Thymus (tissue), 11 donors: ENCODE results near the gene USH2A. TPM values are rescaled to one million over a fixed set of nuclear protein-coding genes. Genes with fewer than 3 reads are reported as not detected.

Source experiments
- DNase-seq, 9 donors: peaks; one replicate each; pipeline ENCODE4 v3.0.0-alpha.2; 2013; ENCODE audit warnings: low spot score in 9 of 9, low read depth in 6 of 9, missing footprints in 1 of 9
- H3K27ac ChIP-seq, 2 donors: one replicate each; pipeline ENCODE4 v1.5.1; 2013; ENCODE audit warnings: control low read depth in 1 of 2, low read depth in 1 of 2, low read length in 1 of 2, mild to moderate bottlenecking in 1 of 2, moderate library complexity in 1 of 2
- H3K27me3 ChIP-seq, 2 donors: one replicate each; pipeline ENCODE4 v1.5.1; 2013; ENCODE audit warnings: low read length in 1 of 2; ENCODE audit not compliant: control insufficient read depth in 2 of 2, insufficient read depth in 1 of 2
- H3K36me3 ChIP-seq, 2 donors: one replicate each; pipeline ENCODE4 v1.5.1; 2013; ENCODE audit warnings: low read length in 1 of 2, mild to moderate bottlenecking in 1 of 2, moderate library complexity in 1 of 2; ENCODE audit not compliant: control insufficient read depth in 2 of 2, insufficient read depth in 2 of 2
- H3K4me1 ChIP-seq, 2 donors: one replicate each; pipeline ENCODE4 v1.5.1; 2013; ENCODE audit warnings: low read length in 2 of 2; ENCODE audit not compliant: control insufficient read depth in 2 of 2, insufficient read depth in 2 of 2
- H3K4me3 ChIP-seq, 2 donors: one replicate each; pipeline ENCODE4 v1.5.1; 2013; ENCODE audit warnings: low read length in 2 of 2, control low read depth in 1 of 2, mild to moderate bottlenecking in 1 of 2
- H3K9me3 ChIP-seq, 2 donors: one replicate each; pipeline ENCODE4 v1.5.1; 2013; ENCODE audit warnings: low read length in 1 of 2, mild to moderate bottlenecking in 1 of 2; ENCODE audit not compliant: control insufficient read depth in 2 of 2, insufficient read depth in 1 of 2
- WGBS: extraction: QIAGEN DNeasy Blood & Tissue Kit; methylation state at CpG from one replicate; pipeline ENCODE4 v1.1.7; 2013; 5-methylcytosine and 5-hydroxymethylcytosine counted together
- polyA plus RNA-seq: library from polyadenylated mRNA; stranded (reverse); fragments of 200-250 nt; gene quantifications from one replicate; pipeline ENCODE4 v1.2.3, GENCODE V29; 2013
- total RNA-seq: library from RNA; stranded (reverse); fragments of 120-200 nt; gene quantifications from one replicate; pipeline ENCODE4 v1.2.4, GENCODE V29; 2013
- donor health status: healthy.

USH2A gene
- total and polyA plus RNA-seq, 2 donors = 0.09 to 0.14 TPM

GRCh38 chr1:216261631-216262030, 161.6 kb downstream of the USH2A start:
- H3K27ac ChIP-seq = no peak overlapping the region
- H3K4me1 ChIP-seq = no peaks in the 10 kb centered on the region
- H3K27me3 ChIP-seq = no peaks in the 10 kb centered on the region
- no peak for DNase-seq
- WGBS = 76% methylated on average over 3 of the region's 3 CpGs
- H3K4me3 ChIP-seq = no peak overlapping the region
- no peaks in the 10 kb centered on the region for H3K36me3 ChIP-seq
- no peaks in the 10 kb centered on the region for H3K9me3 ChIP-seq

- no peak overlapping the region for H3K4me3 ChIP-seq
- no peak overlapping the region for H3K27ac ChIP-seq
- H3K4me1 ChIP-seq = no peaks in the 10 kb centered on the region
- H3K36me3 ChIP-seq = no peaks in the 10 kb centered on the region
- no peak for DNase-seq
- H3K9me3 ChIP-seq = no peaks in the 10 kb centered on the region
- WGBS = 94% methylated on average over 1 of the region's 1 CpG
- H3K27me3 ChIP-seq = no peaks in the 10 kb centered on the region
These were observed 164.4 kb downstream of the USH2A start for GRCh38 chr1:216258856-216259255.

GRCh38 chr1:216258386-216258785, 164.9 kb downstream of the USH2A start:
- H3K36me3 ChIP-seq = no peaks in the 10 kb centered on the region
- H3K4me3 ChIP-seq = no peak overlapping the region
- WGBS = 90% methylated on average over 3 of the region's 3 CpGs
- H3K9me3 ChIP-seq = no peaks in the 10 kb centered on the region
- no peak overlapping the region for H3K27ac ChIP-seq
- DNase-seq = no peak
- no peaks in the 10 kb centered on the region for H3K27me3 ChIP-seq
- H3K4me1 ChIP-seq = no peaks in the 10 kb centered on the region

GRCh38 chr1:216250861-216251260, 172.4 kb downstream of the USH2A start:
- H3K36me3 ChIP-seq = no peaks in the 10 kb centered on the region
- 93% methylated on average over 5 of the region's 5 CpGs for WGBS
- H3K27ac ChIP-seq = no peak overlapping the region
- no peaks in the 10 kb centered on the region for H3K27me3 ChIP-seq
- H3K4me3 ChIP-seq = no peak overlapping the region
- no peaks in the 10 kb centered on the region for H3K4me1 ChIP-seq
- no peaks in the 10 kb centered on the region for H3K9me3 ChIP-seq
- DNase-seq = no peak

GRCh38 chr1:216248628-216249027, 174.6 kb downstream of the USH2A start:
- H3K27me3 ChIP-seq = no peaks in the 10 kb centered on the region
- H3K36me3 ChIP-seq = no peaks in the 10 kb centered on the region
- no peak overlapping the region for H3K4me3 ChIP-seq
- WGBS = 90% methylated on average over 3 of the region's 3 CpGs
- no peak overlapping the region for H3K27ac ChIP-seq
- no peaks in the 10 kb centered on the region for H3K4me1 ChIP-seq
- DNase-seq = no peak
- no peaks in the 10 kb centered on the region for H3K9me3 ChIP-seq

GRCh38 chr1:216247937-216248336, 175.3 kb downstream of the USH2A start:
- Histone ChIP-seq H3K36me3 (no peaks in the 10 kb centered on the region), H3K27me3 (no peaks in the 10 kb centered on the region), H3K4me1 (no peaks in the 10 kb centered on the region), H3K4me3 (no peak overlapping the region), H3K9me3 (no peaks in the 10 kb centered on the region), H3K27ac (no peak overlapping the region)
- WGBS = 93% methylated on average over 1 of the region's 1 CpG
- no peak for DNase-seq

GRCh38 chr1:216246577-216247203, 176.6 kb downstream of the USH2A start:
- Histone ChIP-seq H3K27me3 (no peaks in the 10 kb centered on the region), H3K27ac (no peak overlapping the region), H3K4me3 (no peak overlapping the region), H3K4me1 (no peaks in the 10 kb centered on the region), H3K9me3 (no peaks in the 10 kb centered on the region), H3K36me3 (no peaks in the 10 kb centered on the region)
- 61% methylated on average over 4 of the region's 4 CpGs for WGBS
- DNase-seq = no peak

- no peaks in the 10 kb centered on the region for H3K9me3 ChIP-seq
- no peaks in the 10 kb centered on the region for H3K27me3 ChIP-seq
- no peaks in the 10 kb centered on the region for H3K36me3 ChIP-seq
- no peak overlapping the region for H3K27ac ChIP-seq
- no peaks in the 10 kb centered on the region for H3K4me1 ChIP-seq
- no peak overlapping the region for H3K4me3 ChIP-seq
- no peak for DNase-seq
- WGBS = 87% methylated on average over 1 of the region's 1 CpG
These were observed 184.4 kb downstream of the USH2A start for GRCh38 chr1:216238844-216239243.

GRCh38 chr1:216237927-216238542, 185.2 kb downstream of the USH2A start:
- Histone ChIP-seq H3K4me1 (no peaks in the 10 kb centered on the region), H3K4me3 (no peak overlapping the region), H3K27me3 (no peaks in the 10 kb centered on the region), H3K9me3 (no peaks in the 10 kb centered on the region), H3K36me3 (no peaks in the 10 kb centered on the region), H3K27ac (no peak overlapping the region)
- DNase-seq = no peak
- 84% methylated on average over 3 of the region's 3 CpGs for WGBS
